ENCODE data around the gene GAB3.
"Not testable (repeated sequence)": the region's sequence is repeated elsewhere in the genome, so short reads cannot be mapped to it uniquely, and the experiment has no call there.

Gene GAB3

DNA sequence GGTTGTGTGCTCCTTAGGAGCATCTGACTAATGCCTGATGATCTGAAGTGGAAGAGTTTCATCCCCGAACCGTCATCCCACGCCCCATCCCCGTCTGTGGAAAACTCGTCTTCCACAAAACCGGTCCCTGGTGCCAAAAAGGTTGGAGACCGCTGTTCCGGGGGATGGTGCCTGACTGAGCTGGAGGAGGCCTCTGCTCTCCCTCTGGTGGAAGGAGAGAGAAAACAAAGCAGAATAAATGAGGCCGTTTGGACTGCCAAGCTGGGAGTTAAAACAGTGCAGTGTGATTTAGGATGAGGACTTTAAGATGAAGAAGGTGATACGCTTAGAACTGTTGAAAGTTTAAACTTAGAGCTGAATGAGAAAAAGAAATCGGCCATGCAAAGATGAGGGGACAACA is 117.2 kb downstream of the GAB3 start:
- not testable (repeated sequence) for H3K4me1 ChIP-seq (ENCODE audit: control insufficient read depth, insufficient read depth, low read length); H3K36me3 ChIP-seq (ENCODE audit: control insufficient read depth, insufficient read depth, low read length); H3K9ac ChIP-seq (ENCODE audit: low read depth, low read length); H3K9me3 ChIP-seq (ENCODE audit: control insufficient read depth, insufficient read depth, low read length); H3K4me3 ChIP-seq (ENCODE audit: low read depth, low read length); H3K27me3 ChIP-seq (ENCODE audit: control insufficient read depth, insufficient read depth, low read length); H3K27ac ChIP-seq (ENCODE audit: low read depth, low read length)

DNA sequence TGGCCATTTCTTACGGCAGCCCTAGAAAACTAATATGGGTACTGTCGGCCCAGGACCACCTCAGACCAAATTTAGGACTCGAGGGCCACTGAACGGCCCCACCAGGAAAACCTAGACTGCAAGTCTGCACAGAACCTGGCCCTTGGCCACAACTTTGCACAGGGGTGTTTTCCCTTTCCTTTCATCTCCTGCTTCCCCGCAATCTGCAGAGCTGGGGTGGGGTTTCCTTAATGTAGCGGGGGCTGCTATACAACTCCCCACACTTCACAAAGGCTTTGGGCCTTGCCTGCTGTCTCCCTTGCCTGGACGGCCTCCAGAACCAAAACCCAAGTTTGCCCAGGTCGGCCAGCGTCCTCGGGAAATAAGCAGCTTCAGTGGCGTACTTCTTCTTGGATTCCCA is 119.9 kb downstream of the GAB3 start:
- H3K9ac ChIP-seq (ENCODE audit: low read depth, low read length); H3K27ac ChIP-seq (ENCODE audit: low read depth, low read length); H3K4me1 ChIP-seq (ENCODE audit: control insufficient read depth, insufficient read depth, low read length); H3K4me3 ChIP-seq (ENCODE audit: low read depth, low read length); H3K36me3 ChIP-seq (ENCODE audit: control insufficient read depth, insufficient read depth, low read length); H3K27me3 ChIP-seq (ENCODE audit: control insufficient read depth, insufficient read depth, low read length); H3K9me3 ChIP-seq (ENCODE audit: control insufficient read depth, insufficient read depth, low read length): not testable (repeated sequence)

DNA sequence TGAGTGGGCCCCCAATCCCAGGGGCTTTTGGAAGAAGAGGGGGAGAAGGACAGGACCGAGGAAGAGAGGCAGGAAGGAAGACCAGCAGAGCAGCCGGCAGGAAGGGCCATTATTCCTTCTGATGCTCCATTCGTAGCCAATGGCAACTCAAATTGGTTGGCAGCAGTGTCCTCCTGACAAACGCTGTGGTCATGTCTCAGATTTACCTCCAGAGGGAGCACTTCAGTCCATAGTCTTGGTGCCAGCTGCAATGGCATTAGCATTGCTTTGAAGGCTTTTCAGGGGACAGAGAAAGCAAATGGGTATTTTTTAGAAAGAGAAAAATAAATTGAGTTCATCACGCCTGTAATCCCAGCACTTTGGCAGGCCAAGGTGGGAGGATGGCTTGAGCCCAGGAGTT is 121.9 kb downstream of the GAB3 start:
- H3K27me3 ChIP-seq (ENCODE audit: control insufficient read depth, insufficient read depth, low read length); H3K36me3 ChIP-seq (ENCODE audit: control insufficient read depth, insufficient read depth, low read length); H3K4me3 ChIP-seq (ENCODE audit: low read depth, low read length); H3K9ac ChIP-seq (ENCODE audit: low read depth, low read length); H3K4me1 ChIP-seq (ENCODE audit: control insufficient read depth, insufficient read depth, low read length); H3K27ac ChIP-seq (ENCODE audit: low read depth, low read length); H3K9me3 ChIP-seq (ENCODE audit: control insufficient read depth, insufficient read depth, low read length): not testable (repeated sequence)
